Left forelimb (tissue), 1 donor: ENCODE results near the gene AKAP13.

Experiments
- DNase-seq: peaks from one replicate; pipeline ENCODE4 v3.0.0-alpha.2; 2018; ENCODE audit warnings: low spot score

AKAP13 gene

DNA sequence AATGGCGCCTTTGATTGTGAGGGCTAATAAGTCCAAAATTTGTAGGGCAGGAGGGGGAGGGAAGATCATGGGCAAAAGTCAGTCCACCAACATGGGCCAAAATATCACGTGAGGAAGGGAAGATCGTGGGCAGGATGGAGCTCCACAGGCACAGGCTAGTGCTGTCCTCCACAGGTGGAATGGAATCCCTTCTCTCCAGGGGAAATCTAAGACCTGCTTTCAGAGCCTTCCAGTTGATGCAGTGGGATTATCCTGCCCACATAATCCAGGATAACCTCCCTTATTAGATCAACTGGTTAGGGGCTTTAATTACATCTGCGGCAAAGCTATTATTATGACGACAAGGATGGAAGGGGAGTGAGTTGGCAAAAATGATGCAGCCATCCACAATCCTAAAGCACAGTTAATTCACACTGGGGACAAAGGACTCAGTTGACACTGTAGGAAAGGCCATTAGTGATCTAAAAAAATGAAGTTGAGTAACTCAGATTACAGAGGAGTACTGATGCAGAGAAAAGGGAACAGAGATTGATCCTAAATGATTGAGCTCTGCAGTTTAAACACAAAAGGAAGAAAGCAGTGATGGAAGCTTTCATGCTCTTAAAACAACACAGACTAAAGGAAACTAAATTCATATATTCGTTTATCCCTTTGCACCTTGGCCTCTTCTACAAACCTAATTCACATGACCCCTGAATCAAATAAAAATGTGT lies 159.8 kb downstream of the AKAP13 start:
- DNase-seq, result no peak

GRCh38 chr15:85541744-85542143 lies 161.3 kb downstream of the AKAP13 start:
- no peak for DNase-seq

- DNase-seq, result no peak
These were observed 162.1 kb downstream of the AKAP13 start for GRCh38 chr15:85542488-85542887.

- no peak for DNase-seq
These were observed 162.5 kb downstream of the AKAP13 start for GRCh38 chr15:85542895-85543331.

- DNase-seq, result no peak
These were observed 163.3 kb downstream of the AKAP13 start for GRCh38 chr15:85543741-85544155.

DNA sequence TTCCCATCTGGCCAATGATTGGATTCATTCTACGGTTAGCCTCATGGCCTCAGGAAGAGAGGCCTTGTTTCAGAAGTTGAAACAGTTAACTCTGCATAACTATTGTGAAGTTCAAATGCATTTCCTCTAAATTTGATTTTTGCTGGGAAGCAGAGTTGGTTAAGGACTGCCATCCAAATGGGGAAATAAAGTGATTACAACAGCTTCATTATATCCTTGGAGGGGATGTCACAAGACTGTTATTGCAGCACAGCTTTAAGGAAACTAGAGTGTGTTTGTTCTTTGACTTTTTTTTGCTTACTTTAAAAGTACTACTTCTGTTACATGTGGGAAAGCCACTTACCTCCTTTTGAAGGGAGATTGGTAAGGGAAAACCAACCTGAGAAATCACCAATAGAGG lies 164.8 kb downstream of the AKAP13 start:
- no peak for DNase-seq

- DNase-seq, result no peak
These were observed 165.3 kb downstream of the AKAP13 start for GRCh38 chr15:85545752-85546151.

DNA sequence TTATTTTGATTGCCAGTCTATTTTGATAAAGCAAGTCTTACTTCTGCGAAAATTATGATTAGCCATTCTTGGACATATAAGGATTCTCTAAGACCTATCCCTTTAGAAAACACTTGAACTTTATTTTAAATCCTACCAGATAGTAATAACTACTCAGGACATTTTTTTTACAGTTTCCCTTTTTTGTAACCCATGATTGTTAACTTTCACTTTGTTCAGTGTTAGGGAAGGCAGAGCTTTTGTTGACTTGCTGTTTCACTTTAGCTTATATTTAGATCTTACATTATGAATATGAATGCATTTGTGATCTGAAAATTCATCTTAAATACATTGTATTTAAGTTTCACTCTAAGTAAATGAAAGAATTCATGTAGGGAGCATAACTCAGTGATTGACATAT lies 167.0 kb downstream of the AKAP13 start:
- no peak for DNase-seq

- no peak for DNase-seq
These were observed 169.9 kb downstream of the AKAP13 start for GRCh38 chr15:85550283-85550682.

DNA sequence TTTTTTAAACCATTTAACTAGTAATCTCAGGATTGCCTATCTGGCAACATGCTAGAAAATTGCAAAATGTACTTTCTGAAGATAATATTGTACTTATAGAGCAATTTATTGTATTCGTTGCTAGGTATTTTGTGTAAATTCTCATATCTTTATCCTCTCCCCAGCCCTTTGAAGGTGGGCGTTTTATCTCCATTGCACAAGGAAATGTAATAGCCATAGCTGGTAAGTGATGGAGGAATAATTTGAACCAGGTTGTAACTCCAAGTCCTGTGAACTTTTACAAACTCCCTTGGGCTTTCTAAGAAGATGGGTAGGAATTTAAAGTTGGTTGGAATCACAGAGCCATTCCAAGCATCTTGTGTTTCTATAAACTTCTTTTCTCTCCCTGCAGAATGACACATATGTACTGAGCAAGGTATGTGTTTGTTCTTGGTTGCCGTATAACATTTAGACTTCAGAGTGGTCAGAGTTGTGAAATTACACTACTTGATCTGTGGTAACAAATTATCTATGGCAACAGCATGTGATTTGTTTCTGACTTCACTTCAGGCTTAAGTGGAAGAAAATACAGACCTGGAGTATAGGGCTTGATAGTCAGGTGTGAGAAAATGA lies 170.9 kb downstream of the AKAP13 start:
- no peak for DNase-seq

DNA sequence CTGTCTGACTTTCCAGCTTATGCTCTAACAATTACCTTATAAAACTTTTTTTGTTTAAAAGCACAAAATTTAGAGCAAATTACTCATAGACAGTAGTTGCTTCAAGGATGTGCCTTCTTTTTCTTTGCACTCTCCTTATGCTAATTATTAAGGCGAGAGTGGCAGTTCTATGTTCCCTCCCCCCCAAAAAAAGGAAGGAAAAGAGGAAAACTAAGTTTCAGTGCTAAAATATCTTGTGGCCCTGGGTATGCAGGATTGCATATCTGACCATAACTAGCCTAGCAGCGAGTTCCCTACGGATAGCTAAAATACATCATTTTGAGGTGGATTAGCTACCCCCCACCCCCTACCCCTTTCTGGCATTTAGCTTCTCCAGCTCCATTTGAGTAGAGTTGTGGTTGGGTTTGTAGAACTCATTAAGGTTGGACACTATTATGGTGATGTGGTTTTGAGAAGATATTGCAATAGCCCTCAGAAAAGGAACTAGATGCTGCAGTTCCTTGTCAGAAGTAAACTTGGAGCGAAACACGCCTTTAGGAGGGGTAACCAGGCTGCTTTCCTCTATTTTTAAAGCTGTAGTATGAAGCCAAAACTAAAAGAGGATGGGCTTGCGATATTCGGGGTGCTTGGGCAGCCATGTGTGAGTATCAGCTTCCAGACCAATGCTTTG lies 174.6 kb downstream of the AKAP13 start:
- DNase-seq, result no peak

DNA sequence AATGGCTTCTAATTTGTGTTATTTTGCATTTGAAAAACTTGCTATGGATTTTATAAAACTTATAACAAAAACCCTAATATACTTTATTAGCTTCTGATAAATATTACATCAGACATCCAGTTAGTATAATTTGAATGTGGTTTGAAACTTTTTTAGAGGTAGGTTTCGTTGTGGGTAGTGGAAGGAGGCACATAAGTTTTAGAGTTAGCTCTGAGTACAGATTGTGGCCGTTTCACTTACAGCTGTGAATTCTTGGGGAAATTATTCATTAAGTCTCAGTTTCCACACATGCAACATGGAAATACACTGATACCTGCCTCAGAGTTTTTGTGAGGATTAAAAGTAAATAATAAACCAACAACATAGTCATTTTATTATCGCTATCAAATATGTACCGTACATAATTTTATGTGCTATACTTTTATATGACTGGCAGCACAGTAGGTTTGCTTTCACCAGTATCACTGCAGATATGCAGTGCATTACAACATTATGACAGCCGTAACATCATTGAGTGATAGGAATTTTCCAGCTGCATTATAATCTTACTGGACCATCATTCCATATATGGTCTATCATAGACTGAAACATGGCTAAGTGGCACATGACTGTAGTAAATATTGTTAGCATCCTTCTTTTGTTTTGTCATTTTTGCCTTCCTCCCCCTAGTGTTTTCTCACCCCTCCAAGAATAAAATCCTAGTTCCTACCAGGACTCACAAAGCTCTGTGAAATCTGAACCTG lies 175.6 kb downstream of the AKAP13 start:
- no peak for DNase-seq

- DNase-seq, result no peak
These were observed 176.2 kb downstream of the AKAP13 start for GRCh38 chr15:85556618-85556895.

GRCh38 chr15:85557385-85557784 lies 177.0 kb downstream of the AKAP13 start:
- no peak for DNase-seq

DNA sequence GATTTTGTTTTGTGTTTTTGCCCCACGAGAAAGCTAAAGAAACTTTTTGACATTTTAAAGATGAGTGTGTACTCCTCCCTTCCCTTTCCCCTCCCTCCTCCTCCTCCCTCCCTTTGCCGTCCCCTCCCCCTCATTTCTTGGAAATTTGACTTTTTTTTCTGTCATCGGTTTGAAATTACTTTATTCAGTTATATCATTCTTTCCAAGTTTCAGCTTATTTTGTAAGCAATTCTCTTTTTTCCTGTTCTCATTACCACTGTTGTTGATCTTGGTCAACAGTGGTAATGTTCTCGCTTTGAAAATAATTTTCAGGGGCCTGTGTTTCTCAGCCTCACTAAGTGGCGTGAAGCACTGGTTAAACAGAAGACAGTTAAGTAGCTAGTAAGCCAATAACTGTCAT lies 178.4 kb downstream of the AKAP13 start:
- DNase-seq, result no peak

- DNase-seq, result no peak
These were observed 179.1 kb downstream of the AKAP13 start for GRCh38 chr15:85559530-85559929.

DNA sequence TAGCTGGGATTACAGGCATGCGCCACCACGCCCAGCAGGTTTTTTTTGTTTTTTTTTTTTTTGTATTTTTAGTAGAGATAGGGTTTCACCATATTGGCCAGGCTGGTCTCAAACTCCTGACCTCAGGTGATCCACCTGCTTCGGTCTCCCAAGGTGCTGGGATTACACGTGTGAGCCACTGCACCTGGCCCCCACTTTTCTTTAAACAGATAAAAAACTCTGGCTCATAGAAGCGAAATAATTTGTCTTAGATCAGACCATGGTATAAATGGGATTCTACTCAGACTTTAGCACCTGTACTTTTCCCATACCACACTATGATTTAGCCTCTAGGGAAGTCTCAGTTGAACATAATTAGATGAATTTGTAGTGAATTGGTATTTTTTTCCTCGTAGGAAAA lies 182.4 kb downstream of the AKAP13 start:
- DNase-seq, result no peak

- no peak for DNase-seq
These were observed 182.9 kb downstream of the AKAP13 start for GRCh38 chr15:85563328-85563727.

GRCh38 chr15:85563731-85564130 lies 183.3 kb downstream of the AKAP13 start:
- no peak for DNase-seq

GRCh38 chr15:85564686-85565085 lies 184.3 kb downstream of the AKAP13 start:
- DNase-seq, result no peak

DNA sequence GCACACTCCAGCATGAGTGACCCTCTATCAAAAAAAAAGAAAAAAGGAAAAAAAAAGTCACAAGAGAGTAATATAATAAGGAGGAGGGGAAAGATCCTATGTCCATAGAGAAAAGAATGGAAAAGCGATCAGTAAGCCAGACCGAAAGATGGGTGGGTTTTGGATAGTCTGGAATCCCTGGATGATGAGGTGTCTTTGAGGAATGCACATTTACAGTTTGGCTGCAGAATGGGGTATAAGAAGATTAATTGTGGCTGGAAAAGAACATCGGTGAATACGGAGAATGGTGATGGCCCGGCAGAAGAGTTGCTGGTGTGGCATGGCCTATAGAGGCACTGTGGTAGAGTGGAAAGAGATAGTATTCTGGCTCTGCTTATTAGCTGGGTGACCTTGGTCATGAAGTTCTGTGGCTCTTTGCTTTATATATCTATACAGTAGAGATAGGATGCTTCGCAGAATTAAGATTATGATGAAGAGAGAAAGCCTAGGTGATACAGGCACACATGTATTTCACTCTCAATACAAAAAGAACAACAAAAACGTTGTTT lies 187.9 kb downstream of the AKAP13 start:
- DNase-seq, result no peak

DNA sequence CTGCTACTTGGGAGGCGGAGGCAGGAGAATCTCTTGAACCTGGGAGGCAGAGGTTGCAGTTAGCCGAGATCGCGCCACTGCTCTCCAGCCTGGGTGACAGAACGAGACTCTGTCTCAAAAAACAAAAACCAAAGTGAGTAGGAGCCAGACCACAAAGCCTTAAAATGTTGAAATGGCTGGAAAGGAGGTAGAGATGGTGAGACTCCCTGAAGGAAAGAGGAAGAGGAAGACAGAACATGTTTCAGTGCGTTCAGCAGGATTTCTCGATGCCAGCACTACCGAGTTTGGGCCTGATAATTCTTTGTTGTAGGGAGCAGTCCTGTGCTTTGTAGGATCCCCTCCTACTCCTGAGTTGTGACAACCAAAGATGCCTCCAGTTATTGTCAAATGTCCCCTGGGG lies 189.9 kb downstream of the AKAP13 start:
- no peak for DNase-seq

DNA sequence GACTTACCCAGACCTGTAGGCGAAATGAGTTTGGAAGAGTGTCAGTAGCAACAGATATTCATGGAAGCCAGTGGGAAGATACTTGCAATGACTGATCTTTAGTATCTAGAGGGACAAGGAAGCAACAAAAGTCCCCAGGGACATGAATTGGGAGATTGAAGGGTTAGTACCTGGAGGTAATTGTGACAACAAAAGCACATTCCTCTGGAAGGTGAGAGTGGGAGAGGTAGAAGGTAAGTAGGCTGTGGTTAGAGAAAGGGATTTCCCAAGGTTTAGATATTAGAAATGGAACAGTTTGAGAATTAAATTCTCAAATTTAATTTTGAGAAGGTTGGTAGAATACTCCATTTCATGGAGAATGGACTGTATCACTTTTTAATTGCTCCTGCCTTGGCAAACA lies 191.4 kb downstream of the AKAP13 start:
- DNase-seq, result no peak
